ENCODE data around the gene EEF1G. TPM values are rescaled to one million over a fixed set of nuclear protein-coding genes. Genes with fewer than 3 reads are reported as not detected.
"Not testable (repeated sequence)": the region's sequence is repeated elsewhere in the genome, so short reads cannot be mapped to it uniquely, and the experiment has no call there.

EEF1G gene
- total RNA-seq, 1 donor from 2014 or later = 1,154 TPM

DNA sequence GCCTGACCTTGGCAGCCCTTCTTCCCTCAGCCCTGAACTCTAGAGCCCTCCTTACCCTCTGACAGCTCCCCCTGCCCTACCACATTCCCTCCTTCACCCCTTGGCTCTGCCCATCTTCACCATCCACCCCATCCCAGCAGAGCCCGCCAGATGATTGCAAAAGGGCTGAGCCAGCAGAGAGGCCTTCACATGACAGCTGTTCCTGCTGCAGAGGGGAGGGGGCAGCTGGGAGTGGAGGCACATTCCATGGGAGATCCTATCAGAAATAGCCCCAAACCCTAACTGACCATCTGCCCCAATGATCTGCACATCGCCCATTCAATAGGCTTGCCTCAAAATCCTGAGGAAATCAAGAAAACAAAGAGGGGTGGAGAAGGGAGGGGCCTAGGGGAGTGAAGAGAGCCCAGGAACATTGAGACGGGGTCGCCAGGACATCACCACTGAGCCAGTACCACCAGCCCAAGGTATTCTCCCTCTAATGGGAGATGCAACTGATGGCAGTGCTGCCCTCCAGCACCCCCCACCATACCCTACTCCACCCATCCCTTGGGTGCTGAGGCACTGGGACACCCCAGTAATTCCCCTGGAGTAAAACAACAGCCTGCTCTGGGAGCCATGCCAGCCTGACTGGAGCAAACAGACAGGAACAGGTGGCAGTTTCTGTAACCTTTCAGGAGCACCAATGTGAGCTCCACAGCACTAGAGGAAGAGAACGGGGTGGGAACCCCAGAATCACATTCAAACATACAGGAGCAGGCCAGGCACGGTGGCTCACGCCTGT lies 19.1 kb downstream of the EEF1G start:
- intact Hi-C loops (cut with micrococcal nuclease) = loop anchor here (2.0 to 5.0 kb wide), 4 partner anchors 303 to 1118 kb away; partner anchors contain the start of genes ATL3, FTH1 and SLC3A2
- peak overlapping the region; percentile 99 for H3K27ac Mint-ChIP-seq
- H3K36me3 Mint-ChIP-seq (ENCODE audit: low read depth) = peaks cover 23% of the 10 kb centered on the region
- peak overlapping the region; percentile 59 for H3K4me3 Mint-ChIP-seq
- DNase-seq (ENCODE audit: low spot score) = no peak
- H3K9me3 Mint-ChIP-seq = no peaks in the 10 kb centered on the region
- peaks cover 7% of the 10 kb centered on the region for H3K27me3 Mint-ChIP-seq (ENCODE audit: insufficient read depth)
- peaks cover 95% of the 10 kb centered on the region for H3K4me1 Mint-ChIP-seq (ENCODE audit: low read depth)

DNA sequence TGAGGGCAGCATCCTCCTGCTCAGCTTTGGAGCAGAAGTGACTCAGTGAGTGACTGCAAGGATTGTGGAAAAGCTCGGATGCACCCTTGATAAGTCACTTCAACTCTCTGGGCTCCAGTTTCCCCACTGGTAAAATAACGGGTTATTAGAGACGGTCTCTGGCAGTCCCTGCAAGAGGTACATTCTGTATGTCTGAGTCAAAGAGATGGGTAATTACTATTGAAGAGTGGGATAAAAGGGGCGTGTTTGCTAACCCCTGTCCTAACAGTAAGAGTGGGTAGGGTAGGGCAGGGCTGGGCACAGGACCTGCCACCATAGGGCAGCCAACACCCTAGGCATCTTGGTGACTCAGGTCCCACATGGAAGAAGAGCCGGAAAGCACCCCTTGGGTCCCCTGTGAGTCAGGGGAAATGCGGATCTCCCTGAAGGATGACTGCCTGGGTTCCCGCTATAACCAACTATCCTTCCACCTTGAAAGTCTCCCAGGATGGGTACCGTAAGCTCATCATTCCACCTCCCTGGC lies 19.8 kb downstream of the EEF1G start:
- H3K4me3 Mint-ChIP-seq = peak overlapping the region; percentile 71
- no peak for DNase-seq (ENCODE audit: low spot score)
- peak overlapping the region; percentile 99 for H3K27ac Mint-ChIP-seq
- peaks cover 8% of the 10 kb centered on the region for H3K27me3 Mint-ChIP-seq (ENCODE audit: insufficient read depth)
- intact Hi-C loops (cut with micrococcal nuclease) = loop anchor here (2.0 to 5.0 kb wide), 2 partner anchors 327 to 1118 kb away; partner anchors contain the start of genes ATL3 and SLC3A2
- H3K36me3 Mint-ChIP-seq (ENCODE audit: low read depth) = peaks cover 16% of the 10 kb centered on the region
- H3K4me1 Mint-ChIP-seq (ENCODE audit: low read depth) = peaks cover 88% of the 10 kb centered on the region
- H3K9me3 Mint-ChIP-seq = no peaks in the 10 kb centered on the region

DNA sequence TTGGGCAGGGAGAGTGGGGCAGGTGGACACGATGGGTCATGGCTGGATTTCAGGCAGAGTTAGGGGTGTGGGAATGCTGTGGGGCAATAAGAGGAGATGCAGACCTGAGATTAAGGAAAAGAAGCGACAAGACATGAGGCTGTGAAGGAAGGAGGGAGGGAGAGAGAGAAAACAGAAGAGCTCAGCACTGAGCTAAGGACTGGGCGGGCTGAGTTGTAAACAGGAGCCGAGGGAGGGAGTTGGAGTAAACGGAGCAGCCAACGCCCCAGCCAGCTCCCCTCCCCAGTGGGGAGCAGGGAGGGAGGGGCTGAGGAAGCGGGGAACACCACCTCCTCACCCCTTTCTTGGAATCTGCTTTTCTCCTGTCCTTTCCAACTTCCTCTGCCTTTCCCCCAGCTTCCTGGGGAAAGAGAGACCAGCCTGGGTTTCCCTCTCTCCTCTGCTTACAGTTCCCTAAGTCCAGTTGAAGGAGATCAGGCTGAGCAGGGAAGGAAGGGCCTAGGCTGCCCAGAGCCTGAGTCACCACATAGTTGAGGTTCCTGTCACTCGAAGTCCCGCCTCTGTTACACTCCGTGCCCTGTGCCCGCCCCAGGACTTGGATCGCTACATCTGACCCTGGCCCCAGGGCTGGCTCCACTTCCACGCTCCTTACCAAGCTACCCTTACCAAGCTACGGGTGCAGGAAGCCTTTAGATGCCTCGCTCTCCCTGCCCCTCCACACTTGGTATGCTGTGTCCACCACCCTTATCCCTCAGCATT lies 20.4 kb downstream of the EEF1G start:
- Mint-ChIP-seq H3K36me3 (ENCODE audit: low read depth) (peaks cover 12% of the 10 kb centered on the region), H3K4me1 (ENCODE audit: low read depth) (peaks cover 84% of the 10 kb centered on the region), H3K27ac (peak overlapping the region; percentile 99), H3K27me3 (ENCODE audit: insufficient read depth) (peaks cover 12% of the 10 kb centered on the region), H3K4me3 (peak overlapping the region; percentile 71), H3K9me3 (no peaks in the 10 kb centered on the region)
- peak; percentile 56 for DNase-seq (ENCODE audit: low spot score)
- intact Hi-C loops (cut with micrococcal nuclease) = loop anchor here (5.0 kb wide), 1 partner anchor 1119 kb away; the partner anchor contains the start of gene ATL3

DNA sequence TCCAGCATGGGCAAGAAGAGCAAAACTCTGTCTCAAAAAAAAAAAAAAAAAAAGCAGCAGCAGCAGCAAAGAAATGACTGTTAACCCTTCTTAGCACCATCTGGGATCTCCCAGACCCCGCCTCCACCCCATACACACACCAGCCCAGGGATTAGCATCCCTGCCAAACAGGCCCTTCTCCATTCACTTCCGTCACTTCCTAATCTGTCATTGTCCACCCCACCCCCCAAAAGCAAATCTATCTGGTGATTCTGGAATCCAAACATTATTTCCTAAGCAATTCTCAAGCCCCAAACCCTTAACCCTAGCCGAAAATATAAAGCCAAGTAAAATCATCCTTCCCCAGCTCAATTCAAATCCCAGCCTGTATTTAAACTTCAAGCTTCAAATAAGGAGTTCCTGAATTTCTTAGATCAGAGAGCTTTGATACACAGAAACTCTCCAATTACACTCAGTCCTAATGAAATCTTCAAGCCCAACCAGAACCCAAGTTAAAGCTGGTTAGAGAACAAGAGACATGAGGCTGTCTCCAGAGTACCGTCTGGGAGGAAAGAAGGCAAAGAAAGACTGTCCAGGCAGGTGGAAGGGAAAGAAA lies 21.1 kb downstream of the EEF1G start:
- peaks cover 12% of the 10 kb centered on the region for H3K27me3 Mint-ChIP-seq (ENCODE audit: insufficient read depth)
- DNase-seq (ENCODE audit: low spot score) = no peak
- no peaks in the 10 kb centered on the region for H3K9me3 Mint-ChIP-seq
- peak overlapping the region; percentile 99 for H3K27ac Mint-ChIP-seq
- intact Hi-C loops (cut with micrococcal nuclease) = loop anchor here (1.0 to 5.0 kb wide), 2 partner anchors 289 to 1120 kb away; partner anchors contain the start of gene ATL3
- H3K36me3 Mint-ChIP-seq (ENCODE audit: low read depth) = peaks cover 12% of the 10 kb centered on the region
- peak overlapping the region; percentile 71 for H3K4me3 Mint-ChIP-seq
- H3K4me1 Mint-ChIP-seq (ENCODE audit: low read depth) = peaks cover 88% of the 10 kb centered on the region

DNA sequence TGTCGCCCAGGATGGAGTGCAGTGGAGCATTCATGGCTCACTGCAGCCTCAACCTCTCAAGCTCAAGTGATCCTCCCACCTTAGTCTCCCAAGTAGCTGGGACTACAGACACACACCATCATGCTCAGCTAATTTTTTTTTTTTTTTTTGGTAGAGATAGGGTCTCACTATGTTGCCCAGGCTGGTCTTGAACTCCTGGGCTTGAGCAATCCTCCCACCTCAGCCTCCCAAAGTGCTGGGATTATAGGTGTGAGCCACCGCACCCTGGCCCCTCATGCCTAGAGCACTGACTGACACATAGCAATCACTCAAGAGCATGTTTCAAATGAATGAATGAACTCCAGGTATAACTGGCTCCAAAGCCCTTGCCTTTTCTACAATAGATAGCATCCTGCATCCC lies 23.2 kb downstream of the EEF1G start:
- not testable (repeated sequence) for H3K9me3 Mint-ChIP-seq; DNase-seq (ENCODE audit: low spot score); H3K4me3 Mint-ChIP-seq; H3K36me3 Mint-ChIP-seq (ENCODE audit: low read depth)
- Mint-ChIP-seq H3K27ac (peak overlapping the region; percentile 99), H3K4me1 (ENCODE audit: low read depth) (peaks cover 73% of the 10 kb centered on the region), H3K27me3 (ENCODE audit: insufficient read depth) (peaks cover 15% of the 10 kb centered on the region)
- intact Hi-C loops (cut with micrococcal nuclease) = loop anchor here (5.0 kb wide), 1 partner anchor 1122 kb away; the partner anchor contains the start of gene ATL3

DNA sequence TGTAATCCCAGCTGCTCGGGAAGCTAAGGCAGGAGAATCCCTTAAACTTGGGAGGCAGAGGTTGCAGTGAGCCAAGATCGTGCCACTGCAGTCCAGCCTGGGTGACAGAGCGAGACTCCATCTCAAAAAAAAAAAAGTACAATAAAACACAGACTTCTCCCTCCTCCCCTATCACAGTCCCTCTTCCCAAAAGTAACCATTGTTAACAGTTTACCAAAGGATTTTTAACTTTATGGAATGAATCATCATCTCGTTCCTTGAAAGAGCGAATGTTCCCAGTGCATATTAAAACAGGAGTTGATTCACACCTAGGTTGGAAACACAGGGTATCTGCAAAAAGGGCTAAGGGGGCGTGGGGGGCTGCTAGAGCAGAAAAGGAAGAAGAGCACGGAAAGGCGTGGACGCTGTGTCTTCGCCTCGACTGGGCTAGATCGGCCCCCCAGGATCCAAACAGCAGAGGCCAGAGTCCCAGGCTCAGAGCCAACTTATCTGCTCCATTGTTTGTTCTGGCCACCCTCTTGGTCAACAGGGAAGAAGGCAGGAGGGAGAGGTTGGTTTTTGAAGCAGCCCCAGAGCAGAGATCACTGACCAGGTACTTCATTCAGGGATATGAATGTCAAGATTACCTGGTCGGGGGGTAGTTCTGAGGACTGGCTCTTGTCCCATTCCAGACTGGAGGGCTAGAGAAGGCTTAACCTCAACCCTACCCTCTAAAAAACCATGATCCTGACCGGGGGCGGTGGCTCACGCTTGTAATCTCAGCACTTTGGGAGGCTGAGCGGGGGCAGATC lies 25.0 kb downstream of the EEF1G start:
- H3K27me3 Mint-ChIP-seq (ENCODE audit: insufficient read depth) = peaks cover 15% of the 10 kb centered on the region
- intact Hi-C loops (cut with micrococcal nuclease) = no loop called here

DNA sequence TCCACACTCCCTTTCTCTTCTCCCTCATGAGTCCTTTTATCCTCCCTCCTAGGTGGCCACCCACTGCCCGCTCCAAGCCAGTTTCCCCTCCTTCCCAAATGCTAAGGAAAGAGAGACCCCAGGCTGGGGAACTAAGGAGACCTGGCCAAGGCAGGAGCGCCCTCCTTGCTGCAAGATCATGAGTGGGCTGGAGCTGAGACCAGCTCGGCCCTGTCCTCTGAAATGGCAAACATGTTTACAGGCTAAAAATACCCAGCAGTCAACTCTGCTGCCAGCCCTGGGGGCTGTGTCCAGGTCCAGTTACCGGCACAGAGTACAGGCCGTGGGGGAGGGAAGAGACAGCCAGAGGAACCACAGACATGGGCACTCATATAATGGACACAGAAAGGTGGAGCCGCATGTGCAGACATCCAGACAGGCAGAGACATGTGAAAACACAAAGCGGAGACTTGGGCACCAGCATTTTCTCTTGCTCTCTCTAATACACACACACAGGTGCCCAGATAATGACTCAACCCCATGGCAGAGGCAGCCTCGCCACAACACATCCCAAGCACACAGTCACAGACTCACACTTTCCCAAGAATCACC lies 25.9 kb downstream of the EEF1G start:
- intact Hi-C loops (cut with micrococcal nuclease) = loop anchor here (2.0 kb wide), 1 partner anchor 43 kb away; the partner anchor contains the start of gene TUT1
- peak overlapping the region; percentile 42 for H3K27ac Mint-ChIP-seq

More for the DNA sequence above, 25.0 kb downstream of the EEF1G start:
- Mint-ChIP-seq H3K27ac (no peak overlapping the region), H3K9me3 (no peaks in the 10 kb centered on the region), H3K4me1 (ENCODE audit: low read depth) (peaks cover 73% of the 10 kb centered on the region), H3K36me3 (ENCODE audit: low read depth) (no peaks in the 10 kb centered on the region), H3K4me3 (no peak overlapping the region)
- DNase-seq (ENCODE audit: low spot score) = no peak

DNA sequence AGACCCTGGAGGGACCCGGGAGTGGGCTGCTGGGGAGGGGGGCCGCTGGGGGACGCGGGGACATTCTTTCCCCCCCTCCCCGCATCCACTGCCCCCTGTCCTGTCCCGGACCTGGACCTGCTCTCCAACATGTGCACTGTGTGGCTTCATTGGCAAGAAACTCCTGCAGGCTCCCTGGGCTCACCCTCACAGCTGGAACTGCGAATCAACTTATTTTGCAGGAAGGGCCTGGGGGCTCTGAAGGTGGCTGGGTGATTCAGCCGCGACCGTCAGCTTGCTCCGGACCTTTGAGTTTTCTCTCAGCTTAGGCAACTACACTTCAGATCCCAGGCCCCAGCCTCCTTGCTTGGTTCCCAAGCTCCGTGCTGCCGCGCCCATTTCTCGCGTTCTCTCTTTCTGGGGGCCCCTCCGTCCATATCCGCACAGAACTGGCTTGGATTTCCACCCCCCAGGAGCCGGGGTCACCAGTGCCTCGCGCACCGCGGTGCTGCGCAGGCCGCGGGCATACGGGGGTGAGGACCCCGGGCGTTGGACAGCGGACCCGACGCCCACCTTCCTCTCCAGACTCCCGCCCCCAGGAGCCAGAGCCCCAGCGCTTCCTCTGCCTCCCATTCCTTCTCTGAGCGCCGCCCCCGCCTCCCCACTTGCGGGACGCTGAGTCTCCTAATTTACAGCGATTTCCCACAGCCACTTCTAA lies 26.6 kb downstream of the EEF1G start:
- H3K4me1 Mint-ChIP-seq (ENCODE audit: low read depth) = peaks cover 71% of the 10 kb centered on the region
- no peaks in the 10 kb centered on the region for H3K36me3 Mint-ChIP-seq (ENCODE audit: low read depth)
- no peak for DNase-seq (ENCODE audit: low spot score)
- peaks cover 15% of the 10 kb centered on the region for H3K27me3 Mint-ChIP-seq (ENCODE audit: insufficient read depth)
- H3K9me3 Mint-ChIP-seq = no peaks in the 10 kb centered on the region
- peak overlapping the region; percentile 58 for H3K27ac Mint-ChIP-seq
- intact Hi-C loops (cut with micrococcal nuclease) = loop anchor here (1.0 to 2.0 kb wide), 2 partner anchors 9 to 44 kb away; partner anchors contain the start of gene TUT1
- peak overlapping the region; percentile 79 for H3K4me3 Mint-ChIP-seq

More for the DNA sequence above, 25.9 kb downstream of the EEF1G start:
- Mint-ChIP-seq H3K4me3 (peak overlapping the region; percentile 79), H3K4me1 (ENCODE audit: low read depth) (peaks cover 72% of the 10 kb centered on the region), H3K36me3 (ENCODE audit: low read depth) (no peaks in the 10 kb centered on the region), H3K9me3 (no peaks in the 10 kb centered on the region), H3K27me3 (ENCODE audit: insufficient read depth) (peaks cover 15% of the 10 kb centered on the region)
- no peak for DNase-seq (ENCODE audit: low spot score)

DNA sequence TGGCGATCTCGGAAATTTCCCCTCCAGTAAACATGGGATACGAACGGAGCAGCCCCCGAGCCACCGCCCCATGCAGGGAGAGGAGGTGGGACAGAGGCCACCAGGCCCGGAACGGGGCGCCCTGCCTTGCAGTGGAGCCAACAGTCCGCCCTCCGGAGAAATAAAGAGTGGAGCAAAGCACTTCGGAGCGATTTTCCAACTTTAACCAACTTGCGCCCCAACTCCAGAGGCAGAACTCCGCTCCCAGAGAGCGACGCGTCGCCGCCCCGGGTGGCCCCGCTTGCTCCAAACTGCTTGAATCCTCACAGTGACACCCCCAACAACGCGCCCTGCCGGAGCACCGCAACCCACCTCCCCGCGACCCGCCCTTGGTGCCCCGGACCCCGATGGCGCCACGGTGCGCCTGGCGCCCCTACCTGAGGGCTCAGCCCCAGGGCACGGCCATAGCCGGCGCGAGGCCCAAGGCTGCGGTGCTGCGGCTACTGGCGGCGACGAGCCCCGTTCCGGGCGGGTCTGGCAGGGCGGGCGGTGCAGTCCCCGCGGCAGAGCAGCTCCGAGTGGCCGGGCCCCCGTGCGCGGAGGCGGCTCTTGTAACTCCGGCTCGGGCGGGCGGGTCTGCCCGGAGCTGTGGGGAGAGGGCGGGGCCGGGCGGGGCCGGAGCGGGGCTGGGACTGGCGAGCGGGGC lies 27.3 kb downstream of the EEF1G start, which contains the start of gene AHNAK:
Gene AHNAK, minus strand, starts transcription at position 563 of the 685 bp plus-strand sequence. CDS start 10,708 bp downstream, outside the sequence.
- Mint-ChIP-seq H3K27ac (peak within 1 kb of the TSS; percentile 95), H3K27me3 (ENCODE audit: insufficient read depth) (peaks cover 15% of the 10 kb centered on the region), H3K9me3 (no peaks in the 10 kb centered on the region), H3K4me3 (peak within 1 kb of the TSS; percentile 97), H3K36me3 (ENCODE audit: low read depth) (no peaks in the 10 kb centered on the region), H3K4me1 (ENCODE audit: low read depth) (peaks cover 71% of the 10 kb centered on the region)
- peak; percentile 76 for DNase-seq (ENCODE audit: low spot score)
- intact Hi-C loops (cut with micrococcal nuclease) = loop anchor here (1.0 to 2.0 kb wide), 2 partner anchors 10 to 44 kb away; partner anchors contain the start of gene TUT1

DNA sequence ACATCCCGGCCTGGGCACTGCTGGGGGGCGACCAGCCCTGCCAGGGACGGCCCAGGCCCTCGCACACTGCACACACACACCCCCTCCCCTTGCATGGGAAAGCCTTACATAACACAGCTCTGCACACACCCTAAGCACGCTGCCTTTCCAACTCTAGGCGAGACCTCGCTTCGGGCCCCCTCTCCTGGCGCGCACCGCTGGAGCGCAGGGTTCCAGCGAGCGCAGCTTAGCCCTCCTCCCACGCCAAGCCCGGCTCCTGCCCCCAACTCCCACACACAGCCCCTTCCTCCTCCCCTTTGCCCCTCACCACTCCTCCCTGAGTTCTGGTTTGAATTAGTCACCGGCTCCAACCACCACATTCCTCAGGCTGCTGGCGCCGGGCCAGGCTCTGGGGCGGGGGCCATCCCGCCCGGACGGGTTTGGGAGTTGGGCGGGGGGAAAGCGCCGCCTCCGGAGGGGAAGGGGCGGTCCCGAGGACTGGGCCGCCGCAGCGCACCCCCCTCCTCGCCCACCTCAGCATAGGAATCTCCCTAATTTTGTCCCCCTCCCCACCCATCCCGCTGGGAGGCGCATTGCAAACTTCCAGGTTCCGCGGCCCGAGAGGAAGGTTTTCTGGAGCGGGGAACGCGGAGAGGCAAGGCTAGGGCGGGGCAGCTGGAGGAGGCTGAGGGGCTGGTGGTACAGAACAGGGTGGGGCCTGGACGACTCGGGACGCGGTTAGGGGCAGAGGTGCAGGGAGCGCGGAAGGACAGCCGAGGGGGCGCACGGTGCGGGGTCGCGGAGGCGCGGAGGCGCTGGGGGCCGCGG lies 28.1 kb downstream of the EEF1G start:
- peak; percentile 47 for DNase-seq (ENCODE audit: low spot score)
- peaks cover 71% of the 10 kb centered on the region for H3K4me1 Mint-ChIP-seq (ENCODE audit: low read depth)
- intact Hi-C loops (cut with micrococcal nuclease) = loop anchor here (1.0 to 2.0 kb wide), 4 partner anchors 11 to 45 kb away; partner anchors contain the start of genes EEF1G and TUT1
- H3K27me3 Mint-ChIP-seq (ENCODE audit: insufficient read depth) = peaks cover 15% of the 10 kb centered on the region
- no peaks in the 10 kb centered on the region for H3K36me3 Mint-ChIP-seq (ENCODE audit: low read depth)
- H3K9me3 Mint-ChIP-seq = no peaks in the 10 kb centered on the region
- peak overlapping the region; percentile 97 for H3K4me3 Mint-ChIP-seq
- H3K27ac Mint-ChIP-seq = peak overlapping the region; percentile 95

Measured in activated T-helper 1 cell treated with anti-CD3 and anti-CD28 coated beads, Interleukin-12 subunit alpha, Interleukin-12 subunit beta, Interleukin-2, Interleukin-4 antibody, amounts not matched to agents 30 ng/mL and 10 ng/mL and 1 ng/mL, durations not matched to agents 14 hours and 24 hours and 36 hours (primary cell).